Neural cell (in vitro differentiated cells): ENCODE measurements around the gene ZNRF2. TPM values are rescaled to one million over a fixed set of nuclear protein-coding genes. Genes with fewer than 3 reads are reported as not detected.
"Not testable (repeated sequence)": the region's sequence is repeated elsewhere in the genome, so short reads cannot be mapped to it uniquely, and the experiment has no call there.

Experiments used
- H2AFZ ChIP-seq: fragments of 200-600, 300-800 bp; sonication (generic), shearing (Covaris generic); 2 replicates; pipeline ENCODE4 v1.6.0; 2014; ENCODE audit warnings: low read depth, mild to moderate bottlenecking, antibody characterized with exemption, low read length, moderate library complexity
- H3F3A ChIP-seq: fragments of 200-600 bp; shearing (Covaris generic); 2 replicates; pipeline ENCODE4 v1.6.1; 2016; ENCODE audit warnings: mild to moderate bottlenecking, moderate library complexity, mixed read lengths, antibody characterized with exemption, low read length; ENCODE audit not compliant: insufficient read depth, poor library complexity, severe bottlenecking
- H3K27ac ChIP-seq: fragments of 200-600, 300-800 bp; sonication (generic), shearing (Covaris generic); 2 replicates; pipeline ENCODE4 v1.5.1; 2014; ENCODE audit warnings: mild to moderate bottlenecking, low read length, moderate library complexity
- H3K27me3 ChIP-seq: fragments of 300-800, 200-600 bp; sonication (generic), shearing (Covaris generic); 2 replicates; pipeline ENCODE4 v1.6.0; 2014; ENCODE audit warnings: mild to moderate bottlenecking, low read depth, low read length, moderate library complexity; ENCODE audit not compliant: insufficient read depth
- H3K36me3 ChIP-seq: fragments of 300-800, 200-600 bp; sonication (generic), shearing (Covaris generic); 2 replicates; pipeline ENCODE4 v1.5.1; 2014; ENCODE audit warnings: mild to moderate bottlenecking, antibody characterized with exemption, low read length, moderate library complexity; ENCODE audit not compliant: insufficient read depth
- H3K4me2 ChIP-seq: fragments of 300-800, 200-600 bp; sonication (generic), shearing (Covaris generic); 2 replicates; pipeline ENCODE4 v1.6.0; 2014; ENCODE audit warnings: mild to moderate bottlenecking, low read length
- H3K4me3 ChIP-seq: fragments of 300-800, 200-600 bp; sonication (generic), shearing (Covaris generic); 2 replicates; pipeline ENCODE4 v1.5.1; 2014; ENCODE audit warnings: mild to moderate bottlenecking, low read length, moderate library complexity
- H3K79me2 ChIP-seq: fragments of 200-600 bp; shearing (Covaris generic); replicated peaks from 2 replicates; pipeline ENCODE4 v1.6.0; 2014; ENCODE audit warnings: mild to moderate bottlenecking, low read length, moderate library complexity; ENCODE audit not compliant: insufficient read depth
- H3K9ac ChIP-seq: fragments of 300-800, 200-600 bp; sonication (generic), shearing (Covaris generic); 2 replicates; pipeline ENCODE4 v1.6.1; 2016; ENCODE audit warnings: mild to moderate bottlenecking, low read length, mixed read lengths
- H3K9me2 ChIP-seq: fragments of 200-600 bp; shearing (Covaris generic); 2 replicates; pipeline ENCODE4 v1.6.1; 2016; ENCODE audit warnings: mild to moderate bottlenecking, low read length, mixed read lengths; ENCODE audit not compliant: insufficient read depth
- H3K9me3 ChIP-seq: fragments of 200-600, 300-800 bp; sonication (generic), shearing (Covaris generic); 2 replicates; pipeline ENCODE4 v1.6.1; 2016; ENCODE audit warnings: mild to moderate bottlenecking, mixed run types, low read length, moderate library complexity, mixed read lengths
- H4K20me1 ChIP-seq: fragments of 200-600 bp; shearing (Covaris generic); 2 replicates; pipeline ENCODE4 v1.6.1; 2016; ENCODE audit warnings: mild to moderate bottlenecking, mixed run types; ENCODE audit not compliant: insufficient read depth
- CTCF ChIP-seq: fragments of 450-650 bp; IDR thresholded peaks from 2 replicates; pipeline ENCODE4 v1.5.1; 2014; ENCODE audit warnings: antibody characterized with exemption, mild to moderate bottlenecking, moderate library complexity; ENCODE audit not compliant: poor library complexity, severe bottlenecking
- EP300 ChIP-seq: fragments of 450-650 bp; conservative IDR thresholded peaks from 2 replicates; pipeline ENCODE4 v1.6.1; 2014; ENCODE audit warnings: antibody characterized with exemption, mild to moderate bottlenecking, moderate library complexity; ENCODE audit not compliant: poor library complexity, severe bottlenecking
- EZH2 ChIP-seq: fragments of 200-600, 300-800 bp; shearing (Covaris generic), sonication (generic); IDR thresholded peaks from 2 replicates; pipeline ENCODE4 v1.6.1; 2014; ENCODE audit warnings: antibody characterized with exemption, low read length, borderline replicate concordance, mild to moderate bottlenecking; ENCODE audit not compliant: insufficient read depth, poor library complexity, severe bottlenecking
- MXI1 ChIP-seq: fragments of 450-650 bp; conservative IDR thresholded peaks from 2 replicates; pipeline ENCODE4 v1.6.1; 2014; ENCODE audit warnings: antibody characterized with exemption, mild to moderate bottlenecking; ENCODE audit not compliant: poor library complexity, severe bottlenecking
- POLR2AphosphoS5 ChIP-seq: IDR thresholded peaks from 2 replicates; pipeline ENCODE4 v1.6.1; 2012
- RAD21 ChIP-seq: fragments of 450-650 bp; conservative IDR thresholded peaks from 2 replicates; pipeline ENCODE4 v1.6.1; 2014; ENCODE audit warnings: antibody characterized with exemption, mild to moderate bottlenecking, moderate library complexity
- REST ChIP-seq: IDR thresholded peaks from 2 replicates; pipeline ENCODE4 v1.6.1; 2012; ENCODE audit warnings: borderline replicate concordance
- SMC3 ChIP-seq: fragments of 450-650 bp; conservative IDR thresholded peaks from 2 replicates; pipeline ENCODE4 v1.6.1; 2014; ENCODE audit warnings: antibody characterized with exemption, mild to moderate bottlenecking, moderate library complexity; ENCODE audit not compliant: poor library complexity
- TAF1 ChIP-seq: IDR thresholded peaks from 2 replicates; pipeline ENCODE4 v1.6.1; 2012; ENCODE audit warnings: low read depth
- polyA plus RNA-seq: library from polyadenylated mRNA; depleted of rRNA; stranded (reverse); fragments of >200 nt; gene quantifications from 2 replicates; pipeline ENCODE4 v1.2.3, GENCODE V29; 2014

The ZNRF2 gene
- polyA plus RNA-seq, 1 donor from 2014 or later = 12.2 TPM

- Histone ChIP-seq H3K36me3 (no peaks in the 10 kb centered on the region), H2AFZ (no peak overlapping the region), H3K27ac (no peak overlapping the region), H3K27me3 (no peaks in the 10 kb centered on the region), H4K20me1 (no peaks in the 10 kb centered on the region), H3F3A (no peaks in the 10 kb centered on the region), H3K9ac (no peak overlapping the region), H3K9me2 (no peaks in the 10 kb centered on the region), H3K4me2 (no peak overlapping the region), H3K9me3 (no peaks in the 10 kb centered on the region), H3K4me3 (no peak overlapping the region), H3K79me2 (no peaks in the 10 kb centered on the region)
- TF ChIP-seq RAD21 (no peak), CTCF (no peak), MXI1 (no peak), SMC3 (no peak), EP300 (no peak)
Observed at GRCh38 chr7:30260246-30260768, 24.1 kb upstream of the ZNRF2 start.

GRCh38 chr7:30263090-30263710, 21.2 kb upstream of the ZNRF2 start:
- Histone ChIP-seq H3K9me3 (no peaks in the 10 kb centered on the region), H4K20me1 (no peaks in the 10 kb centered on the region), H3K9me2 (no peaks in the 10 kb centered on the region), H3K4me2 (no peak overlapping the region), H3K4me3 (no peak overlapping the region), H3K9ac (no peak overlapping the region), H3F3A (no peaks in the 10 kb centered on the region), H3K27me3 (no peaks in the 10 kb centered on the region), H3K27ac (no peak overlapping the region), H3K79me2 (no peaks in the 10 kb centered on the region), H3K36me3 (no peaks in the 10 kb centered on the region), H2AFZ (no peak overlapping the region)
- TF ChIP-seq TAF1 = no peak

GRCh38 chr7:30264052-30264451, 20.3 kb upstream of the ZNRF2 start:
- TF ChIP-seq EZH2 (no peak), SMC3 (no peak), CTCF (no peak), TAF1 (no peak), REST (no peak), POLR2AphosphoS5 (no peak), EP300 (no peak), RAD21 (no peak), MXI1 (no peak)
- no peaks in the 10 kb centered on the region for H3K9me2 ChIP-seq
- no peak overlapping the region for H3K4me2 ChIP-seq
- no peaks in the 10 kb centered on the region for H3F3A ChIP-seq
- H3K4me3 ChIP-seq = no peak overlapping the region
- H3K27ac ChIP-seq = no peak overlapping the region
- no peaks in the 10 kb centered on the region for H3K27me3 ChIP-seq
- no peaks in the 10 kb centered on the region for H4K20me1 ChIP-seq
- no peaks in the 10 kb centered on the region for H3K9me3 ChIP-seq
- H3K9ac ChIP-seq = no peak overlapping the region
- no peaks in the 10 kb centered on the region for H3K79me2 ChIP-seq
- H2AFZ ChIP-seq = no peak overlapping the region
- no peaks in the 10 kb centered on the region for H3K36me3 ChIP-seq

- H3K9me3 ChIP-seq, H3K27ac ChIP-seq, H3K36me3 ChIP-seq, H3K9ac ChIP-seq, H3K4me3 ChIP-seq, H3K4me2 ChIP-seq, H2AFZ ChIP-seq, H3K79me2 ChIP-seq, H3K9me2 ChIP-seq, H4K20me1 ChIP-seq, H3F3A ChIP-seq, H3K27me3 ChIP-seq: not testable (repeated sequence)
Observed at GRCh38 chr7:30265189-30265588, 19.2 kb upstream of the ZNRF2 start.
